ENCODE results near the gene CACNA1D.

GRCh38 chr3:53843195-53844177, 349.1 kb downstream of the CACNA1D start:
- TF ChIP-seq SUZ12 (IDR thresholded peaks at IDR 0.05) = no peak
- no peak for TF ChIP-seq SP1 (IDR thresholded peaks at IDR 0.05)
- TF ChIP-seq TARDBP (IDR thresholded peaks at IDR 0.05) = no peak
- TF ChIP-seq BHLHE40 (IDR thresholded peaks at IDR 0.05; ENCODE audit: borderline replicate concordance) = no peak
- no peak for TF ChIP-seq FOXM1 (IDR thresholded peaks at IDR 0.05; ENCODE audit: borderline replicate concordance)
- no peak for TF ChIP-seq FOXA1 (IDR thresholded peaks at IDR 0.05)
- TF ChIP-seq PKNOX1 (IDR thresholded peaks at IDR 0.05) = no peak
- TF ChIP-seq ZNF384 (IDR thresholded peaks at IDR 0.05) = no peak
- no peak for TF ChIP-seq ELF4 (IDR thresholded peaks at IDR 0.05)
- no peak for TF ChIP-seq NFRKB (IDR thresholded peaks at IDR 0.05)

Data from HEK293T (cell line).